Medulla oblongata (tissue), 1 donor: ENCODE data around the gene PDP2.
A peak's percentile ranks its signal among the peaks of the same experiment; 100 is the strongest.
"Not testable (repeated sequence)": the region's sequence is repeated elsewhere in the genome, so short reads cannot be mapped to it uniquely, and the experiment has no call there.

Source experiments
- DNase-seq: peaks from one replicate; pipeline ENCODE4 v3.0.0-alpha.2; 2015; ENCODE audit errors: extremely low spot score

PDP2 gene

GRCh38 chr16:66886321-66886720 is 6.0 kb downstream of the PDP2 start:
- DNase-seq, result no peak

- DNase-seq, result no peak
Observed at GRCh38 chr16:66886914-66887313, 6.6 kb downstream of the PDP2 start.

GRCh38 chr16:66888647-66889615 is 8.6 kb downstream of the PDP2 start:
- DNase-seq, result no peak

GRCh38 chr16:66889622-66890021 is 9.3 kb downstream of the PDP2 start:
- no peak for DNase-seq

GRCh38 chr16:66890799-66891198 is 10.5 kb downstream of the PDP2 start:
- DNase-seq, result no peak

- no peak for DNase-seq
Observed at GRCh38 chr16:66891360-66891759, 11.0 kb downstream of the PDP2 start.

- DNase-seq, result no peak
Observed at GRCh38 chr16:66891797-66892196, 11.5 kb downstream of the PDP2 start.

GRCh38 chr16:66894055-66894454 is 13.7 kb downstream of the PDP2 start:
- DNase-seq, result no peak

- DNase-seq, result peak; percentile 90
Observed at GRCh38 chr16:66894948-66895688, 14.8 kb downstream of the PDP2 start.

- no peak for DNase-seq
Observed at GRCh38 chr16:66895689-66895979, 15.3 kb downstream of the PDP2 start.

GRCh38 chr16:66895999-66896398 is 15.7 kb downstream of the PDP2 start:
- no peak for DNase-seq

GRCh38 chr16:66896682-66897081 is 16.4 kb downstream of the PDP2 start:
- not testable (repeated sequence) for DNase-seq

- DNase-seq, result no peak
Observed at GRCh38 chr16:66898207-66898606, 17.9 kb downstream of the PDP2 start.

GRCh38 chr16:66898933-66899309 is 18.6 kb downstream of the PDP2 start:
- no peak for DNase-seq

- DNase-seq, result no peak
Observed at GRCh38 chr16:66899310-66899944, 19.1 kb downstream of the PDP2 start.

- DNase-seq, result peak; percentile 42
Observed at GRCh38 chr16:66899945-66900710, 19.8 kb downstream of the PDP2 start.

- peak; percentile 76 for DNase-seq
Observed at GRCh38 chr16:66900721-66901441, 20.6 kb downstream of the PDP2 start.

- no peak for DNase-seq
Observed at GRCh38 chr16:66901626-66902025, 21.3 kb downstream of the PDP2 start.

GRCh38 chr16:66902648-66903543 is 22.6 kb downstream of the PDP2 start:
- no peak for DNase-seq
